GM12873 (cell line): ENCODE data around the gene CFI.

Source experiments
- TF ChIP-seq, protein P1 (sequence below): IDR thresholded peaks from 2 replicates; pipeline ENCODE4 v1.5.1; 2012; ENCODE audit warnings: low read depth, mild to moderate bottlenecking, moderate library complexity, low read length, control low read depth; ENCODE audit not compliant: insufficient read depth; ENCODE audit errors: missing control alignments

CFI gene

DNA sequence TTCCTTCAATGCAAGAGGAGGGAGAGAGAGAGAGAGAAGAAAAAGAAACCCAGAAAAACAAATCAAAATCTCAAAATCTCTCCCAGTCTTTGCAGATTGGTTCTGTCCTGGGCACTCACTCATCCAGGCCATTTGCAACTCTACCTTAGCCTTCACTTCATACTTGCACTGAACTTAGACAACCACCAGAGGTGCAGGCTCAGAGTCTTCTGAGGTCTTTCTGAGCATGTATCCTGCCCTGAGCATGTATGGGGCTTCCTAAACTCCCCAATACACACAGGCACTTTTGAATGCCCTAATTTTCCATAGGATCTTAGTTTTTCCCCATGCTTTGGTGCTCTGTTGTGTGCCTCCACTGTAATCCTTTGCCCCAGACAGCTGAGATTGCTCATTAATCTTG lies 2.9 kb downstream of the CFI start:
- TF ChIP-seq, protein P1, sequence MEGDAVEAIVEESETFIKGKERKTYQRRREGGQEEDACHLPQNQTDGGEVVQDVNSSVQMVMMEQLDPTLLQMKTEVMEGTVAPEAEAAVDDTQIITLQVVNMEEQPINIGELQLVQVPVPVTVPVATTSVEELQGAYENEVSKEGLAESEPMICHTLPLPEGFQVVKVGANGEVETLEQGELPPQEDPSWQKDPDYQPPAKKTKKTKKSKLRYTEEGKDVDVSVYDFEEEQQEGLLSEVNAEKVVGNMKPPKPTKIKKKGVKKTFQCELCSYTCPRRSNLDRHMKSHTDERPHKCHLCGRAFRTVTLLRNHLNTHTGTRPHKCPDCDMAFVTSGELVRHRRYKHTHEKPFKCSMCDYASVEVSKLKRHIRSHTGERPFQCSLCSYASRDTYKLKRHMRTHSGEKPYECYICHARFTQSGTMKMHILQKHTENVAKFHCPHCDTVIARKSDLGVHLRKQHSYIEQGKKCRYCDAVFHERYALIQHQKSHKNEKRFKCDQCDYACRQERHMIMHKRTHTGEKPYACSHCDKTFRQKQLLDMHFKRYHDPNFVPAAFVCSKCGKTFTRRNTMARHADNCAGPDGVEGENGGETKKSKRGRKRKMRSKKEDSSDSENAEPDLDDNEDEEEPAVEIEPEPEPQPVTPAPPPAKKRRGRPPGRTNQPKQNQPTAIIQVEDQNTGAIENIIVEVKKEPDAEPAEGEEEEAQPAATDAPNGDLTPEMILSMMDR, result peak; percentile 35

DNA sequence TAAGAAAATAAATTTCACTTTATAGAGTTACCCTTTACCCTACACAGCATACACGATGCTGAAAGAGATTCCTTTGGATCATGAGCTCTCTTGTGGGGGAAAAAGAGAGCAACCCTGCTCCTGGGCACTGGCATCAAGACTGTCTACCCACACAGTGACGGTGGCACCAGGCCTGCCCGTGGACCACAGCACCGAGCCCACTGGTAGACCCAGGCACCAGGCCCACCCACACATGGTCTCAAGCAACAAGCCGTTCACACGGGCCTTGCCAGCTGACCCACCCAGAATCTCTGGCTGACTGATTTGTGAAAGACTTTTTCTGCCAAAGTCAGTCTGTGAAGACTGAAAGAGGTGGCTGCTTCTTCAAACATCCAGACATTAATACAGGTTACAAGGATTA lies 6.7 kb downstream of the CFI start:
- TF ChIP-seq, protein P1, result no peak

DNA sequence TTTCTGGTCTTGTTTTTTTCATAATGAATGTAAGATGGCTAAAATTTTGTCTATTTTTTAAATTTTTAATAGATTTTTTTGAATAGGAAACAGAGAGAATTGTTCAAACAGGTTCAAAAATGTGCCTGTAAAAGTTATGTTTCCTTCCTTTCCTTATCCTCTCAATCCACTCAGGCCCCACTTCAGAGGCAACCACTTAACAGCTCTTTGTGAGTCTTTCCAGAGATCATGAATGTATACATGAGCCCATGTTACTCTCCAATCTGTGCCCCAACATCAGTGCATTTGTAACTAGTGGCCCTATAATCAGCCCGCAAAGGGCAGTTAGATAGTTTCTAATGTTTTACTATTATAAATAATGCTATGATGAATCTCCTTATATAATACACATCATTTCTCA lies 14.0 kb downstream of the CFI start:
- TF ChIP-seq, protein P1, result no peak

DNA sequence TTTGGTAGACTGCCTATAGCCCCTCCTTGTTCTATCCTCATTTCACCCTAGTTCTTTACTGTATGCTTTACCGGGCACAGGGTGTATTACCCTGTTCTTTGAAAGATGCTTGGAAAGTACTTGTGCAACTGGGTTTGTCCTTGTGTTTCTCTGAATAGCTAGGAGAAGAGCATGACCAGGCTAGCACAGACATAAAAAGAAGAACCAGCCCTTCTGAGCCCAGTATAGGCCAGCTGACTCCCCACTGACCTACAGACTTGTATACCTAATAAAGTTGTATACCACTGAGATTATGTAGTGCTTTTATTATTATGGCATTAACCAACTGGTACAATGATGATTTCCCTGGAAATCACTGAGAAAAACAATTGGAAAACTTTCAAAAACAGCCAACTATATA lies 15.0 kb downstream of the CFI start:
- TF ChIP-seq, protein P1, result no peak

DNA sequence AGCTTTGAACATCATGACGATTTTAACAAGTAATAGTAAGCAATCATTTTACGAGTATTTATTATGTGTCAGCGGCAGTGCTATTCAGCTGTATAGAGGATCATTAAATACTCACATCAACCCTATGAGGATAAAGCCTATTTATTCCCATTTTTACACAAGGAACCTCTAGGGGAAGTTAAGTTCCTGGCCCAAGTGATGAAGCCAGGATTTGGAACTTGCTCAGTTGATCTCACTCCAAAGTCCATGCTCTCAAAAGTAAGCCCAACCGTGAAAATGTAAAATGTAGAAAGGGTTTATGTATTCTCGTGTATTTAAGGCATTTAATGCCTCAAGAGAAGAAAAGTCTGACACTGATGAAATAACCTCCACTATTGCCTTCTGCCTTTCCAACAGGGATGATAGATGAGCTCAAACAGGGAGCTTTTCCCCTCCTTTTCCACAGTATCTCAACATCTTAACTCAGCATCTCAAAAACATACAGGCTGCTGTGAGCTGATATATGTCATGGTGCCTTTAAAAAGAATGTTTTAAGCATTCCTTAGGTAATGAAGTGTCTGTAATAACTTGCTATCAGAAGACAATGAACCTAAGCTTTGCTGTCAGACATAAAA lies 36.9 kb downstream of the CFI start:
- TF ChIP-seq, protein P1, result no peak

DNA sequence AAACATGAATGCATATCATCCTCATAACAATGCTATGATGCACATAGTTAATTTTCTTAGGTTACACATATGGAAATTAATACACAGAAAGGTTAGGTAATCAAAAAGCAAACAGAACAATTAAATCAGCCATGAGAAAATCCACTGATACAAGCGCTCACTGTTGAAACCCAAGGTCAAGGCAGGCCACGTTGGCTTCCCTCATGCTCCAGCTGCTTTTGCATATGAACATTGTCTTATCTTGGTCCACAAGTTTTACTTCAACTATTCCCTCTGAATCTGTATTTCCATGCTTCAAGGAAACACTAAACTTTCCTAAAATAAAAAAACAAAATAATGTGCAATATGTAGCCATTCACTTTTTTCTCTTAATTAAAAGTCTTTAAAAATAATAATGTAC lies 37.4 kb downstream of the CFI start:
- TF ChIP-seq, protein P1, result no peak

DNA sequence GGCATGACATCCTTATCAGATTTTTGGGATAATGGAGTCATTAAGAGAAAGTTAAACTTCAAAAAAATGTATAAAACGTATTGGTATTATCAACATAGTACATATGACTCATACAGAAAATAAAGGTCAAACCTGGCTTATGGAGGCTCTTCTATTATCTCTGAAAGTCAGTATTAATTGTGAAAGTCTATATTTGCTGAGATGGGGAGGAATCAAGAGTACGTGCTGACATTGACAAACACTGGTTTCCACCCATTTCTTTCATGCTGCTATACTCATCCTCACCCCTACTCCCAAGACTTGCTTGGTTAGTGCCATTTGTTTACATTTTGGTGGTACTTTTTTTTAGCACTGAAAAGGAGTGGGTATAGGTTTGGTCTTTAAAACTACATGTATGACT lies 41.1 kb downstream of the CFI start:
- TF ChIP-seq, protein P1, result no peak
